NCI-H82 treated with DMSO at 0.1 percent for 48 hours (cell line): Measurements from ENCODE around the gene MIPEP.
"Not testable (repeated sequence)": the region's sequence is repeated elsewhere in the genome, so short reads cannot be mapped to it uniquely, and the experiment has no call there.

Experiments used
- DNase-seq: peaks from one replicate; lab custom pipeline; 2025; ENCODE audit not compliant: unreplicated experiment; lab: John Stamatoyannopoulos, UW

Gene MIPEP

GRCh38 chr13:23888658-23889614 lies at the start of gene MIPEP:
Gene MIPEP, minus strand, starts transcription at chr13:23889400. Its CDS starts 80 bp downstream, at chr13:23889320.
- DNase-seq = peak; percentile 90

DNA sequence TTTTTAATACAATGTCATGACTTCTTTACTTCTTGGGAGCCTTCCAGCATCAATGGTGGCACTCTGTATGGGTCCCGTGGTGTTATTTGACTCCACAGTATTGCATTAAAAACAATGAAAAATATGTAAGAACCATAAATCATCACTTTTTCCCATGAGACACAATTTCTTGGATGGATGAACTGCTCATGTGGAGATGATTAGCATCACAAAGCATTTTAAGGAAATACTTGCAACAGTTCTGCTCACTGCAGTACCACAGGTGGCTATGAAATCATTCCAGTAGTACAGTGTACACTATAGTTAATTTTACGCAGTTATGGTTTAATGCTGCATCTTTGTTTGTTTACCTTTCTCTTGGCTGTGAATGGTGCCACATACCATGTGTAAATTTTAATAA lies 45.3 kb upstream of the MIPEP start:
- DNase-seq = no peak

- DNase-seq = peak; percentile 96
Measured at GRCh38 chr13:23928985-23929384, 39.8 kb upstream of the MIPEP start.

- no peak for DNase-seq
Measured at GRCh38 chr13:23923031-23923430, 33.8 kb upstream of the MIPEP start.

GRCh38 chr13:23922005-23922932 lies 33.1 kb upstream of the MIPEP start:
- DNase-seq = no peak

GRCh38 chr13:23921451-23921888 lies 32.3 kb upstream of the MIPEP start:
- DNase-seq = peak; percentile 46

DNA sequence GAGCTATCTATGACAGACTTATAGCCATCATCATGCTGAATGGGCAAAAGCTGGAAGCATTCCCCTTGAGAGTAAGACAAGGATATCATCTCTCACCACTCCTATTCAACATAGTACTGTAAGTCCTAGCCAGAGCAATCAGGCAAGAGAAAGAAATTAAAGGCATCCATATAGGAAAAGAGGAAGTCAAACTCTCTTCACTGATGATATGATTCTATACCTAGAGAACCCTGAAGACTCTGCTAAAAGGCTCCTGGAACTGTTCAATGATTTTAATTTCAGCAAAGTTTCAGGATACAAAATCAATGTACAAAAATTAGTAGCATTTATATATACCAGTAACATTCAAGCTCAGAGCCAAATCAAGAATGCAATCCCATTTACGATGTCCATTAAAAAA lies 29.8 kb upstream of the MIPEP start:
- no peak for DNase-seq

DNA sequence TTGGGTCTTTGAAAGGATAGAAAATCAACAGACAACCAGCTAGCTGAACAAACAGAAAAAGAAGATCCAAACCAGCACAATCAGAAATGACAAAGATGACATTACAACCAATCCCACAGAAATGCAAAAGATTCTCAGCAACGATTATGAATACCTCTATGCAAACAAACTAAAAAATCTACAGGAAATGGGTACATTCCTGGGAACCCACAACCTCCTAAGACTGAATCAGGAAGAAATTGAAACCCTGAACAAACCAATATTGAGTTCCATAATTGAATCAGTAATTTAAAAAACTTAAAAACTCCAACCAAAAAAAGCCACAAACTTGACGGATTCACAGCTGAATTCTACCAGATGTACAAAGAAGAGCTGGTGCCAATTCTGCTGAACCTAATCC lies 29.0 kb upstream of the MIPEP start:
- DNase-seq = no peak

DNA sequence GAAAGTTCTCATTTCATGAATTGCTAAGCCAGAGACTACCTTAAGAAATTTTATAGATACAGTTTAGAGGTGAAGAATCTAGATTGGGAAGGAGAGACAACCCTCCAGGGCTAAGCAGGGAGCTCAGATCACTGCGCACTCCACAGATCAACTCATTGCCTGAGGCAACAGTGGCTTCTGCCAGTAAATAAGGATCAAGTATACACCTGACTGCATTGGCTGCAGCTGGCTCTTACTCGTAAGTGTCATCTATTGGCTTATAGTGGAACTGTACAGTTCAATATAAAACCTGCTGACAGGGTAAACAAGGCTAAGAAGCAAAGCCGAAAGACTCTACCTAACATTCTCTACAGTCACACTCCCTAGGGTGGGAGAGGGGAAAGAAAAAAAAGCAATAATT lies 26.1 kb upstream of the MIPEP start:
- DNase-seq = peak; percentile 40

DNA sequence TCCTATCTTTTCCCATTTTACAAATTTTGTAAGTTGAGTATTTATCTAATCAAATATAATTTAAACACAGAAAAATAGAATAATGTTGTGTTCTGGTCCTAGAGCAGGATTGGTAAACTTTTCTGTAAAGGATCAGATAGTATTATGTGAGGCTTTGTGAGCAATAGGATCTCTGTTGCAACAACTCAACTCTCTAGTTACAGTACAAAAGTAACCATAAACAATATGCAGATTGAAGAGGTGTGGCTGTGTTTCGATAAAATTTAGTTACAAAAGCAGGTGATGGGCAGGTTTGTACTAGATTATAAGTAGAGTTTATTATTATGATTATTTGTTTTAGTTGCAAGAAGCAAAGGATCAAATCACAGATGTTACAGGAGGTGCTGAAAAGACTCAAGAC lies 23.3 kb upstream of the MIPEP start:
- no peak for DNase-seq

DNA sequence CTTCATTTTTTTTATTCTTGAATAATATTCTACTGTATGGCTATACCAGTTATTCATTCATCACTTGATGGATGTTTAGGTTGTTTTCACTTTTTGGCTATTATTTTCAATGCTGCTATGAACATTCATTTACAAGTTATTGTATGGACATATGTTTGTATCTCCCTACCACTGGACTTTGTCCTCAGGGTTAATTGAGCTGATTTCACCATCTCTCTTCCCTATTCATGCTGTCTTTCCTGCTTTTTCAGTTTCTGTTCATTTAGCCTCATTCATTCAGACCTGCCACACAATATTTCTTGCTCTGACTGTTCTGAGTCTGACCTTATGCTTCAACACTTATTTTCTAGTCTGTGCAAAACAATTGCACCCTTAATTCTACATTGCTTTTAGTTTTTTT lies 20.4 kb upstream of the MIPEP start:
- no peak for DNase-seq

GRCh38 chr13:23905766-23906165 lies 16.6 kb upstream of the MIPEP start:
- no peak for DNase-seq

- no peak for DNase-seq
Measured at GRCh38 chr13:23903906-23904280, 14.7 kb upstream of the MIPEP start.

DNA sequence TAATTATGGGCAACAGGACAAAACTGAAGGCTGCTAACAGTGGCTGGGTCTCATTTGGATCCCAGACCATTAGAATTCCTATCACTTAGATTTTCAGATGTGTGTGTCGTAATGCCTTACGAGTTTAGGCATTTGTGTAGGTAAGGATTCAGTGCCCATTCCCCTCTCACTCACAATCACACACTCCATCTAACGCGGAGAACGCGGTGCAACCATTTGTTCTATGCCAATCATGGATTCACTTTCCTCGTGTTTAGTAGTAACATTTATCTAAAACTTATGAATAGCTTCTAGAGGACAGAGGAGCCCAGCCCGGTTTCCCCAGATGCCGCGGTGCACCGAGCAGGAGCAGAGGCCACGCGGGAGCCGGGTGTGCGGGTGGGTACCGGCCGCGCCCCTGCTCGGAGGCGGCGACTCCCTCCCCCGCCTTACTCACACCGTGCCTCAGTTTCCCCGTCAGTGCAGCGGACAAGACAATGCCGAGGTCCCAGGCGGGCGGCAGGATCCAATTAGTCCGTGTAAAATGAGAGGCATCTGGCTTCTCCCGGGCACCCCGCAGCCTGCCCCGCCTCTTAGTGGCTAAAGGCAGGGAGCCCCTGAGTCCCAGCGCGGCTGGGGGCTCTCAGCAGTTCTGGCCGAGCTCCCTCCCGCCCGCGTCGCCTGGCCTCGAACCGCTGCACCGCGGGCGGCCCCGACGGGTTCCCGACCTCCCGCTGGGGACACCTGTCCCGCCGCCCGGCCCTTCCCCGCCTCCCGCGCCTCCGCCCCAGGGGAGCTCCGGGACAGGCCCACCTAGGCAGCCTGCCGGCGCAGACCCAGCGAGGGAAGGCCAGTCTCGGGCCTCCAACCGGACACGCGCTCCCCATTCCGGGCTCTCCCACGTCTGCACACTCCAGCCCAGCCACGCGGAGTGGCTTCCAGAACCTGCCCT lies 14.0 kb upstream of the MIPEP start:
- DNase-seq = no peak

- no peak for DNase-seq
Measured at GRCh38 chr13:23901365-23901764, 12.2 kb upstream of the MIPEP start.

GRCh38 chr13:23899555-23899954 lies 10.4 kb upstream of the MIPEP start:
- DNase-seq = no peak

DNA sequence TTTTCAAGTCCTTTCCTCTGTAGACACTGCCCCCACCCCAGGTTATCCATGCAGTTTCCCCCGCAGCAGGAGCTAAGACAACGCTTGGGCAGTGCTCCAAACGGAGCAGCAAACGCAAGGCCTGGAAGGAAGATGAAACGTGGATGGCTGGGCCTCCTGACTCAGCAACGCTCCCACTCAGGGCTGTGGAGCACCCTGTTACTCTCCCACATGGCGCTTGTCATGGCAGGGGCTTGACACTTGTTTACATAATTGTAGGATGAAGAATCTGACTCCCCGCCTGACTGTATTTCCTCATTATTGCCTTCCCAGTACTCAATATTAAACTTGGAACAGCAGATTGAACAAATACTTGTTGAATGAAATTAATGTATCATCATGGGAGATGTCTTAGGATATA lies 8.9 kb upstream of the MIPEP start:
- no peak for DNase-seq

DNA sequence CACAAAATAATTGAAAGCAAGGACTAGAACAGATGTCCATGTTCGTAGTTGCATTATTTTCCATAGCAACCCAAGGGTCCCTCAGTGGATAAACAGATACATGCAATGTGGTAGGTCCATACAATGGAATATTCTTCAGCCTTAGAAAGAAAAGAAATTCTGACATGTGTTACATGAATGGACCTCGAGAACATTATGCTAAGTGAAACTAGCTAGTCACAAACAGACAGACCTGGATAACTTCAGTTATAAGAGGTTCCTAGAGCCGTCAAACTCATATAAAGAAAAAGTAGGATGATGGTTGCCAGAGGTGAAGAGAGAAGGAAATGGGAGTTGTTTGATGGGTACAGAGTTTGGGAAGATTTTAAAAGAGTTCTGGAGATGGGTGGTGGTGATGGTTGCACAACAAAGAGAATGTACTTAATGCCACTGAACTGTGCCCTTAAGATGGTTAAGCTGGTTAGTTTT lies 8.3 kb upstream of the MIPEP start, which contains the start of gene C1QTNF9B:
Gene C1QTNF9B, minus strand, starts transcription at position 51 of the 468 bp plus-strand sequence.
- not testable (repeated sequence) for DNase-seq

DNA sequence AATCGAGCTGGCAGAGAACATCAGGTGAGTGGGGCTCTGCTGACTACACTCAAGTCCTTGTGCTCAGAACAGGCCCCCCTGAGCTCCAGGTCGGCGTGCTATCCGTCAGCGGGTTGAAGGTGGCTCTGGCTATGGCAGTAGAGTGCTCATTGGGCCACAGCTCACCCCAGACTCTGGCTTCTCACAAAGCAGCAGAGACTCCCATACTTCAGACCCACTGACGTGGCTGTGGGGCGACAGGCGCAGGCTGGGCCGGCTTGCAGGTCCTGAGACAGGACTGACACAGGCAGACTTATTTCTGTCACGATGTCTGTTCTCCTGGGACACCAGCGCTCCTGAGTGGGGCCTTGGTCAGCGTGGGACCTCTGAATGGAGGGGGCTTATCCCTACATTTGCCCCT lies 5.5 kb upstream of the MIPEP start:
- DNase-seq = not testable (repeated sequence)

DNA sequence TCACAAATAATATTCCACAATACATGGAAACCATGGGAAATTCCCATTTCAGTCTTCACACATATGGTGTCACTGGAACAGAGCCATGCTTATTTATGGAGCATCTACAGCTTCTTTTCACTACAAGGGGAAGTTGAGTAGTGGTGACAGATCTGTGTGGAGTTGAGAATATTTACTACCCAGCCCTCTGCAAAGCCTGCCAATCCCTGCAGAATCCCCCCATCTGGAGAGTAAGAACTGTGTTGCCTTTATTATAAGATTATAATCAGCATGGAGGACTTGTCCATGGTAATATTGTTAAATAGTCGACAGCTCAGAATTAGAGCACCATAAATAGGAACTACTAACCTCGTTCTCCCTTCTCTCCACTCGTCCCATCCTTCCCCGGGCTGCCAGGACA lies 4.6 kb upstream of the MIPEP start:
- not testable (repeated sequence) for DNase-seq
